Breast epithelium (tissue), 4 donors: ENCODE results near the gene SYNE1. TPM values are rescaled to one million over a fixed set of nuclear protein-coding genes. Genes with fewer than 3 reads are reported as not detected.
A peak's percentile ranks its signal among the peaks of the same experiment; 100 is the strongest.

ENCODE experiments used
- DNase-seq, 2 donors: peaks; one replicate each; pipeline ENCODE4 v3.0.0-alpha.2; 2019; ENCODE audit warnings: low spot score in 2 of 2
- H3K27ac ChIP-seq, 2 donors: fragments of 200-600 bp; sonication (generic) in 1 of 2; one replicate each; pipeline ENCODE4 v1.5.1; 2016 to 2019; ENCODE audit warnings: mild to moderate bottlenecking in 1 of 2
- H3K27me3 ChIP-seq, 2 donors: fragments of 200-600 bp; sonication (generic) in 1 of 2; one replicate each; pipeline versions ENCODE4 v1.5.1 to v1.6.0; 2017 to 2019; ENCODE audit warnings: control low read depth in 1 of 2, mild to moderate bottlenecking in 1 of 2
- H3K36me3 ChIP-seq: fragments of 200-600 bp; one replicate; pipeline ENCODE4 v1.5.1; 2019
- H3K4me1 ChIP-seq, 2 donors: fragments of 200-600 bp; sonication (generic); one replicate each; pipeline ENCODE4 v1.5.1; 2016 to 2019; ENCODE audit warnings: control low read depth in 1 of 2
- H3K4me3 ChIP-seq, 3 donors: fragments of 200-600 bp; sonication (generic); 1 replicate in 2 of 3; 2 replicates in 1 of 3; pipeline ENCODE4 v1.5.1; 2016 to 2019; ENCODE audit warnings: mild to moderate bottlenecking in 3 of 3, moderate library complexity in 2 of 3
- H3K9me3 ChIP-seq, 2 donors: fragments of 200-600 bp; sonication (generic) in 1 of 2; one replicate each; pipeline ENCODE4 v1.5.1; 2016 to 2019; ENCODE audit warnings: control low read depth in 1 of 2
- POLR2A ChIP-seq: fragments of 450-650 bp; IDR thresholded peaks from one replicate; pipeline ENCODE4 v1.6.1; 2016; ENCODE audit warnings: antibody characterized with exemption, mild to moderate bottlenecking, moderate library complexity
- POLR2AphosphoS5 ChIP-seq, 3 donors: sonication (generic); formaldehyde crosslinking; IDR thresholded peaks; one replicate each; pipeline ENCODE4 v1.6.1; 2017; ENCODE audit warnings: antibody characterized with exemption in 3 of 3
- intact Hi-C: fragments of 100-400 bp; cut with DNase I; formaldehyde crosslinking; loops from one replicate; pipeline ENCODE4 v1.15.1; 2023; ENCODE audit warnings: low total_unique reads
- total RNA-seq, 3 donors: library from RNA; depleted of rRNA; stranded (reverse); fragments of >200 nt; gene quantifications; one replicate each; pipeline ENCODE4 v1.1.0, GENCODE V29; 2016
- TF ChIP-seq, protein P1 (sequence below), 3 donors: fragments of 450-650 bp; IDR thresholded peaks; one replicate each; pipeline ENCODE4 v1.5.1; 2016 to 2017; ENCODE audit warnings: antibody characterized with exemption in 3 of 3, mild to moderate bottlenecking in 3 of 3, moderate library complexity in 3 of 3

The SYNE1 gene
- total RNA-seq, 3 donors from 2014 or later = 80.9 to 106 (median 95.7) TPM

DNA sequence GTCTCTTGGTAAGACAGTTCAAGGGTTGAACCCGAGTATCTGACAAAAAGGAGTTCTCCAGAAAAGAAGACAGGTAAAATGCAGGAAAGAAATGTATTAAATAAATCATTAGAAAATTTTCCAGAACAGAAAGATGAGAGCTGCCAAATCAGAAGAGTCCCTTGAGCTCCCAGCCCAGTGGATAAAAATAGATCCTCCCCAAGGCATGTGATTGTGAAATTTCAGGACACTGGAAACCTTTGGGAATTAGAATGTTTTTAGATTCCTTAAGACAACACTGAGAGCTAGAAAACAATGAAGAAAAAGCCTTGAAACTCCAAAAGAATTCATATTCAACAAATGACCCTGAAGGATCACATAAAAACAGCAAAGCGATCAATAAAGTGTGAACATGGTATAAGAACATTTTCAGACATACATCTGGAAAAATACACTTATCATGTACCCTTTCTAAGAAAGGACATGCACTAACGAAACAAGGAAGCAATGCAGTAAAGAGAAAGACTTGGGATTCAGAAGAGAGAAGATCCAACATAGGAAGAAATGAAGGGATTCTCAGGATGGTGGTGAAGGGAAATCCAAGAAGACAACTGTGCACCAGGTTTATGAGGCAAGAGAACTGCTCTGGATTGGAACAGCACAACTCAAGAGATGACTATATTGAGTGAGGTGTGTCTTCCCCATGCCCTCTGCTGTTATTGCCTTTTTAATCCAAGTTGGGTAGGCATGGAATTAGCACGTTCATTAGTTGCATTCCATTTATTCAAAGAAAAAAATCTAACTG is 390.4 kb downstream of the SYNE1 start:
- H3K4me1 ChIP-seq = peaks cover 0 to 3% of the 10 kb centered on the region in 2 donors
- H3K4me3 ChIP-seq = no peak overlapping the region
- intact Hi-C loops = no loop called here
- no peaks in the 10 kb centered on the region for H3K9me3 ChIP-seq
- no peaks in the 10 kb centered on the region for H3K36me3 ChIP-seq
- DNase-seq = no peak
- H3K27ac ChIP-seq = no peak overlapping the region
- H3K27me3 ChIP-seq = no peaks in the 10 kb centered on the region
- TF ChIP-seq POLR2A (no peak), POLR2AphosphoS5 (IDR thresholded peaks at IDR 0.05) (peak in 1 of 3 donors; percentile 46)
- TF ChIP-seq, protein P1, sequence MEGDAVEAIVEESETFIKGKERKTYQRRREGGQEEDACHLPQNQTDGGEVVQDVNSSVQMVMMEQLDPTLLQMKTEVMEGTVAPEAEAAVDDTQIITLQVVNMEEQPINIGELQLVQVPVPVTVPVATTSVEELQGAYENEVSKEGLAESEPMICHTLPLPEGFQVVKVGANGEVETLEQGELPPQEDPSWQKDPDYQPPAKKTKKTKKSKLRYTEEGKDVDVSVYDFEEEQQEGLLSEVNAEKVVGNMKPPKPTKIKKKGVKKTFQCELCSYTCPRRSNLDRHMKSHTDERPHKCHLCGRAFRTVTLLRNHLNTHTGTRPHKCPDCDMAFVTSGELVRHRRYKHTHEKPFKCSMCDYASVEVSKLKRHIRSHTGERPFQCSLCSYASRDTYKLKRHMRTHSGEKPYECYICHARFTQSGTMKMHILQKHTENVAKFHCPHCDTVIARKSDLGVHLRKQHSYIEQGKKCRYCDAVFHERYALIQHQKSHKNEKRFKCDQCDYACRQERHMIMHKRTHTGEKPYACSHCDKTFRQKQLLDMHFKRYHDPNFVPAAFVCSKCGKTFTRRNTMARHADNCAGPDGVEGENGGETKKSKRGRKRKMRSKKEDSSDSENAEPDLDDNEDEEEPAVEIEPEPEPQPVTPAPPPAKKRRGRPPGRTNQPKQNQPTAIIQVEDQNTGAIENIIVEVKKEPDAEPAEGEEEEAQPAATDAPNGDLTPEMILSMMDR (IDR thresholded peaks at IDR 0.05) = no peak

DNA sequence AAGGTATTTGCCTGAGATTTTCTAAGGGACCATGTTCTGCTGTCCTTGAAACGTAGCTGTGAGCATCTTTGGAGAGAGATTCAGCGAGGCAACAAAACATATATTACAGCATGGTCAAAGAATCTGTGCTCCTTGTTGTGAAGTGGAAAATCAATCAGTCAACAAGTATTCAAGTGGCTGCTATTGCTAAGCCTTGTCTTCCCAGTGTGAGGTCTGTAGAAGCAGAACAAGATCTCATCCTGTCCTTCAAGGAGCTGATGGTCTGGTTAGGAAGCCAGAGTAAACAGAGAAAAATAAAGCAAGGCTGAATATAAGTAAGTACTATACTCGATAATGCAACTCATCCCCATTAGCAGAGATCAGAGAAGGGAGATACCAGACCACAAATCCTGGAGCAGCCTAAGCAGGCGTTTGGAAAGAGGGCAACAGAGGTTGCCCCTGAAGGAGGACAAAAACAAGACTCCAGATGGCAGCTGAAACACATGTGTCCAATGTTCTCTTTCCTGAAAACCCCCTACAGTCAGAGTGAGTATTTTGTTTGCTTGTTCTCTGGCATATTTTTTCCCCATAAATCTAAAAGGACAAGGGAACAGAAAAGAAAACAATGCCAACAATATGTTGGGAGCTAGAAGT is 392.0 kb downstream of the SYNE1 start:
- no peaks in the 10 kb centered on the region for H3K36me3 ChIP-seq
- peaks cover 0 to 3% of the 10 kb centered on the region in 2 donors for H3K4me1 ChIP-seq

DNA sequence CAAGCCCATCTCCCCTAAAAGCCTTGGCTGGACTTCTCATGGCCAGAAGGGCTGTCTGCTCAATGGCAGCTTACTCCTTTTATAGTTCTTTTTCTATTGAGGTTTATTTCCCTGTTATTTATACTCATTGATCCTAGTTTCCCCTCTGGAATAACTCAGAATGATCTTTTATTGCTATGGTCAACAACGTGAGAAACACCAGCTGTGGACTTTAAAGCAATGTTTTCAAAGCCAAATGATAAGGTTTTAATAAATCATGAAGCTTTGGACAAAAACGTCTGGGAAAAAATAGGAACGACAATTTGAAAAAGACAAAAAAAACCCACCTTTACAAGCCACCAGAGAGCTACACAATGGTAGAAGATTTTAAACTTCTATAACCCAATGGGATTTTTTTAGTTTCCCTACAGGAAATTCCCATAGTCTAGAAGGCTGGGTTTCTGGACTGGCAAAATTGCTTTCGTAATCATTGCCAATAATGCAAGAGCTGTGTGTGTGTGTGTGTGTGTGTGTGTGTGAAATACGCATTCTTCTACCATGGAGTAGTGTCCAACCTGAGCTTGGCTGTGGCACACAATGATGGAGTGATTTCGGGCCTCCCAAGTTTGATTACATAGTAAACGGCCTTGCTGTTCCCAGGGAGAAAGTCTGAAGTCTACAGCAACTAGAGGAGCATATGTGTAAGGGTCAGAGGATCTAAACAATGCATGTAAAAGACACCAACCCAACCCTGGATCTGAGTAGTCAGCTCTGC is 396.0 kb downstream of the SYNE1 start:
- Histone ChIP-seq H3K4me3 (no peak overlapping the region), H3K27ac (no peak overlapping the region), H3K36me3 (peaks cover 4% of the 10 kb centered on the region), H3K4me1 (peaks cover 0 to 3% of the 10 kb centered on the region in 2 donors), H3K9me3 (no peaks in the 10 kb centered on the region), H3K27me3 (no peaks in the 10 kb centered on the region)
- no peak for DNase-seq
- intact Hi-C loops = no loop called here
- no peak for TF ChIP-seq POLR2A

More for the DNA sequence above, 392.0 kb downstream of the SYNE1 start:
- intact Hi-C loops = no loop called here
- TF ChIP-seq, protein P1 (IDR thresholded peaks at IDR 0.05) = no peak
- TF ChIP-seq POLR2A (no peak), POLR2AphosphoS5 (IDR thresholded peaks at IDR 0.05) (no peak)
- DNase-seq = no peak
- Histone ChIP-seq H3K4me3 (no peak overlapping the region), H3K27ac (peak overlapping the region in 1 of 2 donors; percentile 33), H3K9me3 (no peaks in the 10 kb centered on the region), H3K27me3 (no peaks in the 10 kb centered on the region)

DNA sequence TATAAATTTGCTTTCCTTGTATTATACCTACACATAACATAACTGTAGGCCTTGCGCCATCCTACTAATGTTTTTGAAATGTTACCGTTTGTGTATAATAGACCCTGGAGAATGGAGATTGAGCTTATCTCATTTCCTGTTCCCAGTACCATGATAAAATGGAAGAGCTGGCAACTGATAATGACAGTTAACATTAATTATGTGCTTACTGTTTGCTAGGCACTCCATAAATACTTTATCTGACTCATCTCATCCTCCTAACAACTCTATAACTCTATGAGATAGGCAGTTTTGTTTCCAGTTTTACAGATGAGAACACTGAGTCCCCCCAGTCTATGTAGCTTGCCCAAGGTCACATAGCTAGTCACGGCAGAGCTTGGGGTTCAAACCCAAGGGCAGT is 396.7 kb downstream of the SYNE1 start:
- DNase-seq = no peak
- Histone ChIP-seq H3K27ac (no peak overlapping the region), H3K27me3 (no peaks in the 10 kb centered on the region), H3K9me3 (no peaks in the 10 kb centered on the region), H3K4me1 (peaks cover 0 to 3% of the 10 kb centered on the region in 2 donors), H3K36me3 (peaks cover 4% of the 10 kb centered on the region), H3K4me3 (no peak overlapping the region)
- intact Hi-C loops = no loop called here
- TF ChIP-seq POLR2A (no peak), POLR2AphosphoS5 (IDR thresholded peaks at IDR 0.05) (no peak)
- TF ChIP-seq, protein P1 (IDR thresholded peaks at IDR 0.05) = no peak

DNA sequence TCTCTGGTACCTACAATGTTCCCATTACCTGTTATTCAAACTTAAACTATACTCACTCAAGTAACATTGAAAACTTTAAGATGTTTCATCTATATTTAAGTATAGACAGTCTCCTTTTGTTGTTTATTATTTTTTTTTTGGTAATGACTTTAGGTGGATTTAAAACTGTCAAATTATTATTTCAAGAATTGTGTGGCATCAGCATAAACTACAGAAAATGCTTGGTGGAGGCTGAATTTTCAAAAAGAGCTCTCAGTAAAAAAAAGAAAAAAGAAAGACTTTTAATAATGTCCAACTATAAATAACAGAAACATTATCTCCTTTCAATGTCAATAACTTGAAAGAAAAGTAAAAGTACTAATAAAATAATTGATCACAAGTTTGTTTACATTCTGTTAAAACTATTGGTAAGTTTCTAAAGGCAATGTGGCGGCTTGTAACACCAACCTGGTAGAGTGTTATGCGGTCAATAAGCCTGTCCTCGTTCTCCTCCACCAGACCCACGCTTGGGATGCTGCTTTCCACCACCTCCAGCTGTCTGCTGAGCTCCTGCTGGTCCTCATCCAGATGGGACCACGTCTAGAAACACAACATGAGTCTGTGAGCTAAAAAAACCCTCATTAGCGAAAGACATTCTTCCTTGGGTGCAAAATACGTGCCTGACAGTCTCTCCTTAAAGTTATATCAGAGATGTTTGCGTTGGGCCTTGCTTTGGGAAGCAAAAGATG is 400.6 kb downstream of the SYNE1 start:
- no peak overlapping the region for H3K27ac ChIP-seq
- TF ChIP-seq, protein P1 (IDR thresholded peaks at IDR 0.05) = no peak
- no peak for TF ChIP-seq POLR2A
- TF ChIP-seq POLR2AphosphoS5 (IDR thresholded peaks at IDR 0.05) = no peak
- H3K4me3 ChIP-seq = no peak overlapping the region
- no peaks in the 10 kb centered on the region for H3K4me1 ChIP-seq
- H3K27me3 ChIP-seq = no peaks in the 10 kb centered on the region
- no peaks in the 10 kb centered on the region for H3K9me3 ChIP-seq
- intact Hi-C loops = no loop called here
- H3K36me3 ChIP-seq = peaks cover 4% of the 10 kb centered on the region
- DNase-seq = no peak
